Measurements from ENCODE around the gene LPO.

- TF ChIP-seq CTCF (IDR thresholded peaks at IDR 0.05; ENCODE audit: extremely low read depth in 1 of 2, insufficient read depth in 1 of 2, low read depth in 1 of 2, low read length in 2 of 2) (no peak), POLR2A (IDR thresholded peaks at IDR 0.05; ENCODE audit: low read depth, low read length) (no peak), MAX (IDR thresholded peaks at IDR 0.05; ENCODE audit: insufficient read depth, insufficient read length) (no peak), POLR2AphosphoS5 (IDR thresholded peaks at IDR 0.05; ENCODE audit: insufficient read depth, low read depth, low read length) (no peak), EZH2 (IDR thresholded peaks at IDR 0.05; ENCODE audit: borderline replicate concordance, low read depth, low read length, severe bottlenecking) (no peak), GATA2 (IDR thresholded peaks at IDR 0.05; ENCODE audit: insufficient read depth, insufficient read length, low read depth, low read length) (no peak), JUN (IDR thresholded peaks at IDR 0.05; ENCODE audit: borderline replicate concordance, insufficient read depth, insufficient read length, low read depth) (no peak)
Observed at GRCh38 chr17:58235821-58236220, 2.6 kb upstream of the LPO start.

Measured in endothelial cell of umbilical vein (primary cell).